ENCODE measurements around the gene AJM1. TPM values are rescaled to one million over a fixed set of nuclear protein-coding genes. Genes with fewer than 3 reads are reported as not detected.

The AJM1 gene
- total and polyA plus RNA-seq, 9 donors: 0.48 to 2.4 (median 1.2) TPM; not detected in 1

DNA sequence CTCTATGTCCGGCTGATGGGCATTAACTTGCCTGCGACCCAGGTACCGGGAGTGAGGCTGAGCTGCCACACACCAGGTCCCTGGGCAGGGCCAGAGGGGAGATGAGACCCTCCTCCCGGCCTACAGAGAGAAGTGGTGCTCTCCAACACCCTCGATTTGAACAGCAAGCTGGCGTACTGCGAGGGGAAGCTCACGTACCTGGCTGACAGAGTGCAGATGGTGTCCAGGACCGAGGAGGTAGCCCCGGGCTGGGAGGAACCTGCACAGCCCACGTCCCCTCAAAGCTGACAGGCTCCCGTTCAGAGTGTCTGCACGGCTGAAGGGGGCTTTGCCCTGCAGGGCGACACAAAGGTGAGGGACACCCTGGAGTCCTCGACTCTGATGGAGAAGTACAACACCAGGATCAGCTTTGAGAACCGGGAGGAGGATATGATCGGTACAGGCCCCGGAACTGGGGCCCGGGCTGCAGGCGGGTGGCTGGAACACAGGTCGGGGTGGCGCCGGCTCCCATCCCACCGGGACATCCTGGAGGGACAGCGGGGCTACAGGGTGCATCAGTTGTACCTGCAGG lies 35.6 kb upstream of the AJM1 start:
- DNase-seq: peak in 3 of 5 donors; percentile 15 to 43 (median 36)
- 53 to 61% (median 58%) methylated on average over 25 of the region's 25 CpGs for WGBS, 3 donors
- intact Hi-C loops (cut with DNase I): no loop called here
- peak overlapping the region in 1 of 2 donors; percentile 76 for H3K27ac ChIP-seq
- TF ChIP-seq EP300 (IDR thresholded peaks at IDR 0.05): no peak
- TF ChIP-seq POLR2A (IDR thresholded peaks at IDR 0.05): no peak
- H3K9me3 ChIP-seq: no peaks in the 10 kb centered on the region
- H3K27me3 ChIP-seq: no peaks in the 10 kb centered on the region
- no peaks in the 10 kb centered on the region for H3K36me3 ChIP-seq
- peak overlapping the region; percentile 94 for H3K4me3 ChIP-seq
- H3K4me1 ChIP-seq (ENCODE audit: insufficient read depth): peaks cover 3% of the 10 kb centered on the region

DNA sequence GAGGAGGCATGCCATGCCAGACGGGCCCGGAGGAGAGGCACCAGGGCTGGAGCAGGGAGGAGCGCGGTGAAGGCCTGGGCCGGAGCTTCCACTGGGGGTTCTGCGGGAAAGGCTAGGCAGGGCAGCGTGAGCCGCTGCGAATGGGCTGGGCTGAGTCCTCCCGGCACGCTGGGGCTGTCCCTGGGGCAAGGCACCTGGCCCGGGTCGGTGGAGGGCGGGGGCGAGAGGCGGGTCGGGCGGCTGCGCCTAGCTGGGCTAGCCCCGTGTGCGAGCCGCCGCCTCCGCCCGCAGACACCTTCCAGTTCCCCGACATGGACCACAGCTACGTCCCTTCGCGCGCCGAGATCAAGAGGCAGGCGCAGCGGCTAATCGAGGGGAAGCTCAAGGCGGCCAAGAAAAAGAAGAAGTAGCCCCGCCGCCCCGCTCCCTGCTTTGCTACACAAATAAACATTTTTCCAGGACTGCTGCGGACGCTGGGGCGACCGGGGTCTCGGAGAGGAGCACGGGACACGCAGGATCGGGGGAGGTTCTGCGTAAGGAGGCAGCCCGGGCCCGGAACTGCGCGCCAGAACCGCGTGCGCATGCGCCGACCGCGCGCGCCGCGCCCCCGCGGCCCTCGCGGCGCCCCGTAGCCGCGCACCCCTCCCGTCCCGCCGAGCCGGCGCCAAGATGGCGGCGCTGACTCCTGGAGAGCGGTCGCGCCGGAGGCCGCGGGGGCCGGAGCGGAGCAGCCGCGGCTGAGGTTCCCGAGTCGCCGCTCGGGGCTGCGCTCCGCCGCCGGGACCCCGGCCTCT lies 34.8 kb upstream of the AJM1 start, which contains the start of gene RABL6:
TSS of gene RABL6 (plus strand) at position 668 of the 794 bp plus-strand sequence. CDS start 249 bp downstream, outside the sequence.
- no peaks in the 10 kb centered on the region for H3K36me3 ChIP-seq
- intact Hi-C loops (cut with DNase I): no loop called here
- peak; percentile 76 to 89 (median 83) for DNase-seq
- peak within 1 kb of the TSS; percentile 76 to 79 for H3K27ac ChIP-seq
- H3K4me3 ChIP-seq: peak within 1 kb of the TSS; percentile 94
- no peaks in the 10 kb centered on the region for H3K27me3 ChIP-seq
- H3K4me1 ChIP-seq (ENCODE audit: insufficient read depth): peaks cover 3% of the 10 kb centered on the region
- no peaks in the 10 kb centered on the region for H3K9me3 ChIP-seq
- TF ChIP-seq POLR2A (IDR thresholded peaks at IDR 0.05): peak; percentile 66
- TF ChIP-seq, protein P1, sequence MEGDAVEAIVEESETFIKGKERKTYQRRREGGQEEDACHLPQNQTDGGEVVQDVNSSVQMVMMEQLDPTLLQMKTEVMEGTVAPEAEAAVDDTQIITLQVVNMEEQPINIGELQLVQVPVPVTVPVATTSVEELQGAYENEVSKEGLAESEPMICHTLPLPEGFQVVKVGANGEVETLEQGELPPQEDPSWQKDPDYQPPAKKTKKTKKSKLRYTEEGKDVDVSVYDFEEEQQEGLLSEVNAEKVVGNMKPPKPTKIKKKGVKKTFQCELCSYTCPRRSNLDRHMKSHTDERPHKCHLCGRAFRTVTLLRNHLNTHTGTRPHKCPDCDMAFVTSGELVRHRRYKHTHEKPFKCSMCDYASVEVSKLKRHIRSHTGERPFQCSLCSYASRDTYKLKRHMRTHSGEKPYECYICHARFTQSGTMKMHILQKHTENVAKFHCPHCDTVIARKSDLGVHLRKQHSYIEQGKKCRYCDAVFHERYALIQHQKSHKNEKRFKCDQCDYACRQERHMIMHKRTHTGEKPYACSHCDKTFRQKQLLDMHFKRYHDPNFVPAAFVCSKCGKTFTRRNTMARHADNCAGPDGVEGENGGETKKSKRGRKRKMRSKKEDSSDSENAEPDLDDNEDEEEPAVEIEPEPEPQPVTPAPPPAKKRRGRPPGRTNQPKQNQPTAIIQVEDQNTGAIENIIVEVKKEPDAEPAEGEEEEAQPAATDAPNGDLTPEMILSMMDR (IDR thresholded peaks at IDR 0.05): no peak
- 0 to 1% (median 1%) methylated on average over 37 to 96 of the region's 96 CpGs for WGBS, 3 donors

DNA sequence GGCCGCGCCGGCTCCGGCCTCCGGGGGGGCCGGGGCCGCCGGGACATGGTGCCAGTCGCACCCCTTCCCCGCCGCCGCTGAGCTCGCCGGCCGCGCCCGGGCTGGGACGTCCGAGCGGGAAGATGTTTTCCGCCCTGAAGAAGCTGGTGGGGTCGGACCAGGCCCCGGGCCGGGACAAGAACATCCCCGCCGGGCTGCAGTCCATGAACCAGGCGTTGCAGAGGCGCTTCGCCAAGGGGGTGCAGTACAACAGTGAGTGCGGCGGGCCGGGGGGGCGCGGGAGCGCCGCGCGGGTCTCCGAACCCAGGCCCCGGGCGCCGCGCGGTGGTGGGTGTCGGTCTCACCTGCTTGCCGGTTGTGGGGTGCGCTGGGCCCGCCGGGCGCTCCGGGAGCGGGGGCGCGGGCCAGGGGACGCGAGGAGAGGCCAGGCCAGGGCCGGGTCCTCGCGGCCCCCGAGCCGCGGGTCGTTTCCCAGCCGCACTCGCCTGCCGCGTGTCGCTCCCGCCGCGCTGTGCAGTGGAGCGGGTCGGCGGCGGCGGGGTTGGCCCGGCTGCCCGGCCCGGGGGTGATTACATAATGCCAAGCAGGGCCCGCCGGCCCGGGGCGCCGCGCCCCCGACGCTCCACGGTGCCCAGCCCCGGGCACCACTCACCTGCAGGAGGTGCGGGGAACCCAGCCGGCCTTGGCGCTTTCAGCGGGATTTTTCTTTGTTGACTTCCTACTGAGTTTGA lies 34.0 kb upstream of the AJM1 start:
- H3K36me3 ChIP-seq: no peaks in the 10 kb centered on the region
- 0 to 1% (median 0%) methylated on average over 47 to 93 of the region's 93 CpGs for WGBS, 3 donors
- no peaks in the 10 kb centered on the region for H3K27me3 ChIP-seq
- DNase-seq: peak in 3 of 5 donors; percentile 53 to 74 (median 70)
- intact Hi-C loops (cut with DNase I): no loop called here
- H3K9me3 ChIP-seq: no peaks in the 10 kb centered on the region
- peak overlapping the region; percentile 16 to 76 for H3K27ac ChIP-seq
- peaks cover 3% of the 10 kb centered on the region for H3K4me1 ChIP-seq (ENCODE audit: insufficient read depth)
- TF ChIP-seq, protein P1 (IDR thresholded peaks at IDR 0.05): no peak
- TF ChIP-seq EP300 (IDR thresholded peaks at IDR 0.05) (no peak), POLR2A (IDR thresholded peaks at IDR 0.05) (no peak)
- peak overlapping the region; percentile 94 for H3K4me3 ChIP-seq

DNA sequence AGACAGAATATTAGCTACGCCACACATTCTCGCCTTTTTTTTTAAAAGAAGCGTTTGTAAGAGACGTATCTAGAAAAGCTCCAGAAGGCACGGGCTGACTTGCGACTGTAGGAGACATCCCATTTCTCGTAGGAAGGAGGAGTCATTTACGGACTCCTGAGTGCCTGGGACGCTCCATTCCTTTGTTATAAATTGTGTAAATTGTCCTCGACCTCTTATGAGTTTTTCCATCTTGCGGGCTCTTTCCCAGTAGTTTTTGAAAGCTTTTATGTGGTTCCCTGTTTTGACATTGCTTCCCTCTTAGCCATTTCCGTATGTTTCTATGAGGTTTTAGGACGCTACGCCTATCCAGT lies 33.5 kb upstream of the AJM1 start:
- no peak overlapping the region for H3K27ac ChIP-seq
- no peaks in the 10 kb centered on the region for H3K9me3 ChIP-seq
- no peaks in the 10 kb centered on the region for H3K36me3 ChIP-seq
- H3K27me3 ChIP-seq: no peaks in the 10 kb centered on the region
- peak overlapping the region; percentile 94 for H3K4me3 ChIP-seq
- peaks cover 3% of the 10 kb centered on the region for H3K4me1 ChIP-seq (ENCODE audit: insufficient read depth)
- WGBS, 3 donors: 1 to 3% (median 2%) methylated on average over 14 of the region's 14 CpGs
- no peak for DNase-seq
- intact Hi-C loops (cut with DNase I): no loop called here
- no peak for TF ChIP-seq POLR2A (IDR thresholded peaks at IDR 0.05)
- TF ChIP-seq, protein P1 (IDR thresholded peaks at IDR 0.05): no peak
- TF ChIP-seq EP300 (IDR thresholded peaks at IDR 0.05): no peak

Data from ovary (tissue), 9 donors.